CD4-positive, CD25-positive, alpha-beta regulatory T cell (primary cell): ENCODE data around the gene SPDYE16. TPM values are rescaled to one million over a fixed set of nuclear protein-coding genes. Genes with fewer than 3 reads are reported as not detected.
"Not testable (repeated sequence)": the region's sequence is repeated elsewhere in the genome, so short reads cannot be mapped to it uniquely, and the experiment has no call there.

Experiments used
- ATAC-seq, 2 donors: fragments of 150-1000 bp; cut with Tn5 transposase; one replicate each; pipeline ENCODE4 v1.10.0; 2021; ENCODE audit warnings: low read depth in 2 of 2, moderate number of reproducible peaks in 2 of 2, moderate library complexity in 1 of 2
- DNase-seq, 3 donors: peaks; one replicate each; pipeline versions ENCODE4 v3.0.0 to v3.0.0-alpha.2; 2012 to 2022; ENCODE audit warnings: mixed read lengths in 1 of 3
- H3K27ac ChIP-seq: one replicate; pipeline ENCODE4 v1.7.0; 2013; ENCODE audit warnings: mild to moderate bottlenecking, low read length; ENCODE audit not compliant: insufficient read depth, poor library complexity, severe bottlenecking
- H3K27me3 ChIP-seq: one replicate; pipeline ENCODE4 v1.7.0; 2013; ENCODE audit warnings: low read length; ENCODE audit not compliant: control insufficient read depth, insufficient read depth
- H3K36me3 ChIP-seq: one replicate; pipeline ENCODE4 v1.7.0; 2013; ENCODE audit warnings: mild to moderate bottlenecking, low read length, moderate library complexity; ENCODE audit not compliant: control insufficient read depth, insufficient read depth
- H3K4me1 ChIP-seq: 2 replicates; pipeline ENCODE4 v1.7.0; 2013; ENCODE audit warnings: mild to moderate bottlenecking, low read length; ENCODE audit not compliant: insufficient read depth, control insufficient read depth, poor library complexity, severe bottlenecking
- H3K4me3 ChIP-seq: one replicate; pipeline ENCODE4 v1.7.0; 2013; ENCODE audit warnings: low read depth, mild to moderate bottlenecking, low read length, moderate library complexity
- H3K9me3 ChIP-seq, 2 experiments: 1 replicate in 1 of 2; 2 replicates in 1 of 2; pipeline ENCODE4 v1.7.0; 2013; ENCODE audit warnings: low read length in 2 of 2, mild to moderate bottlenecking in 1 of 2, moderate library complexity in 1 of 2; ENCODE audit not compliant: control insufficient read depth in 2 of 2
- H3K27ac Mint-ChIP-seq, 3 donors: one replicate each; pipeline ENCODE4 v1.8.0; 2020 to 2022; ENCODE audit warnings: mild to moderate bottlenecking in 3 of 3, mixed read lengths in 3 of 3, moderate library complexity in 2 of 3
- H3K27me3 Mint-ChIP-seq: one replicate; pipeline ENCODE4 v1.8.0; 2022; ENCODE audit warnings: mild to moderate bottlenecking, mixed read lengths
- H3K36me3 Mint-ChIP-seq: one replicate; pipeline ENCODE4 v1.8.0; 2020; ENCODE audit warnings: mixed read lengths
- H3K4me1 Mint-ChIP-seq, 4 donors: one replicate each; pipeline ENCODE4 v1.8.0; 2020 to 2022; ENCODE audit warnings: mixed read lengths in 4 of 4, mild to moderate bottlenecking in 1 of 4
- H3K4me3 Mint-ChIP-seq, 4 donors: one replicate each; pipeline ENCODE4 v1.8.0; 2020 to 2022; ENCODE audit warnings: mild to moderate bottlenecking in 4 of 4, mixed read lengths in 4 of 4, moderate library complexity in 3 of 4
- H3K9me3 Mint-ChIP-seq, 7 donors: one replicate each; pipeline ENCODE4 v1.8.0; 2020 to 2022; ENCODE audit warnings: mixed read lengths in 7 of 7, mild to moderate bottlenecking in 3 of 7, moderate library complexity in 2 of 7
- polyA plus RNA-seq, 4 donors: library from polyadenylated mRNA; unstranded; fragments of 300-500 nt; fragmentation: Illumina TruSeq; gene quantifications; one replicate each; pipeline ENCODE4 v1.2.3, GENCODE V29; 2021
- total RNA-seq: library from RNA; stranded (reverse); gene quantifications from one replicate; pipeline ENCODE4 v1.2.3, GENCODE V29; 2022

The SPDYE16 gene
- total and polyA plus RNA-seq, 5 donors from 2014 or later: 0.06 to 2.9 (median 0.09) TPM; not detected in 2

GRCh38 chr7:76483081-76483480 is 60.0 kb downstream of the SPDYE16 start:
- H3K27ac Mint-ChIP-seq, H3K4me3 ChIP-seq, H3K36me3 ChIP-seq, H3K36me3 Mint-ChIP-seq, H3K9me3 ChIP-seq, H3K27me3 ChIP-seq, H3K4me1 ChIP-seq, H3K27me3 Mint-ChIP-seq, DNase-seq, H3K27ac ChIP-seq, ATAC-seq, H3K4me3 Mint-ChIP-seq, H3K4me1 Mint-ChIP-seq, H3K9me3 Mint-ChIP-seq: not testable (repeated sequence)

GRCh38 chr7:76482660-76483059 is 60.4 kb downstream of the SPDYE16 start:
- not testable (repeated sequence) for DNase-seq

More at GRCh38 chr7:76482660-76483059, 60.4 kb downstream of the SPDYE16 start:
- H3K27me3 ChIP-seq, H3K9me3 ChIP-seq, H3K36me3 Mint-ChIP-seq, H3K4me3 Mint-ChIP-seq, H3K4me3 ChIP-seq, ATAC-seq, H3K27ac Mint-ChIP-seq, H3K4me1 Mint-ChIP-seq, H3K9me3 Mint-ChIP-seq, H3K4me1 ChIP-seq, H3K27ac ChIP-seq, H3K27me3 Mint-ChIP-seq, H3K36me3 ChIP-seq: not testable (repeated sequence)

Other genes starting within 250 kb of the SPDYE16 start
- gene HSPB1, start 240.6 kb downstream of the SPDYE16 start, total RNA-seq: 23.0 TPM
- gene HSPB1, start 240.6 kb downstream of the SPDYE16 start, polyA plus RNA-seq: 10 to 100 TPM; 48.8 to 81.2 (median 56.3) TPM
- 36.6 TPM for gene YWHAG, start 184.3 kb downstream of the SPDYE16 start, total RNA-seq
- gene YWHAG, start 184.3 kb downstream of the SPDYE16 start, polyA plus RNA-seq: 1 to 10 TPM; 1.7 to 2.7 (median 2.0) TPM
- not detected for gene SSC4D, start 133.6 kb downstream of the SPDYE16 start, total RNA-seq
- gene SSC4D, start 133.6 kb downstream of the SPDYE16 start, polyA plus RNA-seq: under 1 TPM in 2 of 4 donors, not detected in 2; 0.25 to 0.65 TPM
- 2.2 TPM for gene ZP3, start 118.3 kb downstream of the SPDYE16 start, total RNA-seq
- 1 to 10 TPM; 1.6 to 4.4 (median 2.9) TPM for gene ZP3, start 118.3 kb downstream of the SPDYE16 start, polyA plus RNA-seq
- 36.0 TPM for gene DTX2, start 81.6 kb downstream of the SPDYE16 start, total RNA-seq
- gene DTX2, start 81.6 kb downstream of the SPDYE16 start, polyA plus RNA-seq: 10 to 100 TPM; 10.7 to 16.9 (median 15.8) TPM
- 8.4 TPM for gene UPK3B, start 32.7 kb downstream of the SPDYE16 start, total RNA-seq
- under 1 TPM in 1 of 4 donors, not detected in 3; 0.17 TPM for gene UPK3B, start 32.7 kb downstream of the SPDYE16 start, polyA plus RNA-seq
- 22.3 TPM for gene POMZP3, start 84.0 kb upstream of the SPDYE16 start, total RNA-seq
- gene POMZP3, start 84.0 kb upstream of the SPDYE16 start, polyA plus RNA-seq: 1 to 10 TPM; 3.1 to 5.7 (median 4.1) TPM